NCI-H1436 (cell line): ENCODE data around the gene HOXD4.

Source experiments
- DNase-seq: peaks from one replicate; lab custom pipeline; 2025; lab: John Stamatoyannopoulos, UW

Gene HOXD4

GRCh38 chr2:176151442-176152287 lies at the start of gene HOXD4:
HOXD4 (plus strand) TSS chr2:176151550; CDS start chr2:176151634, 84 bp downstream.
- DNase-seq, result no peak

GRCh38 chr2:176101842-176102241 lies 49.5 kb upstream of the HOXD4 start:
- no peak for DNase-seq

- DNase-seq, result no peak
Measured at GRCh38 chr2:176102309-176102866, 49.0 kb upstream of the HOXD4 start.

GRCh38 chr2:176103194-176103593 lies 48.2 kb upstream of the HOXD4 start:
- no peak for DNase-seq

GRCh38 chr2:176103742-176104315 lies 47.5 kb upstream of the HOXD4 start:
- no peak for DNase-seq

GRCh38 chr2:176104316-176105077 lies 46.9 kb upstream of the HOXD4 start:
- no peak for DNase-seq

GRCh38 chr2:176105078-176105729 lies 46.1 kb upstream of the HOXD4 start:
- DNase-seq, result no peak

GRCh38 chr2:176105730-176106580 lies 45.4 kb upstream of the HOXD4 start:
- DNase-seq, result no peak

GRCh38 chr2:176106581-176107539 lies 44.5 kb upstream of the HOXD4 start, which contains the start of gene HOXD11:
HOXD11 (plus strand) TSS chr2:176107280; CDS start chr2:176107356, 76 bp downstream.
- DNase-seq, result peak; percentile 71

- DNase-seq, result no peak
Measured at GRCh38 chr2:176107731-176108181, 43.6 kb upstream of the HOXD4 start.

GRCh38 chr2:176109192-176109901 lies 42.0 kb upstream of the HOXD4 start:
- DNase-seq, result no peak

GRCh38 chr2:176109946-176110345 lies 41.4 kb upstream of the HOXD4 start:
- no peak for DNase-seq

- DNase-seq, result no peak
Measured at GRCh38 chr2:176110415-176111308, 40.7 kb upstream of the HOXD4 start.

GRCh38 chr2:176111309-176111663 lies 40.1 kb upstream of the HOXD4 start:
- DNase-seq, result no peak

- no peak for DNase-seq
Measured at GRCh38 chr2:176111846-176112374, 39.4 kb upstream of the HOXD4 start.

- DNase-seq, result no peak
Measured at GRCh38 chr2:176112375-176113302, 38.7 kb upstream of the HOXD4 start.
